ENCODE measurements around the gene DCXR.

Gene DCXR

GRCh38 chr17:82036634-82037091 is 834 bp downstream of the DCXR start:
- no peak for DNase-seq

- DNase-seq, result no peak
These were observed 1.4 kb downstream of the DCXR start for GRCh38 chr17:82035956-82036633.

GRCh38 chr17:82035488-82035887 is 2.0 kb downstream of the DCXR start:
- no peak for DNase-seq

DNA sequence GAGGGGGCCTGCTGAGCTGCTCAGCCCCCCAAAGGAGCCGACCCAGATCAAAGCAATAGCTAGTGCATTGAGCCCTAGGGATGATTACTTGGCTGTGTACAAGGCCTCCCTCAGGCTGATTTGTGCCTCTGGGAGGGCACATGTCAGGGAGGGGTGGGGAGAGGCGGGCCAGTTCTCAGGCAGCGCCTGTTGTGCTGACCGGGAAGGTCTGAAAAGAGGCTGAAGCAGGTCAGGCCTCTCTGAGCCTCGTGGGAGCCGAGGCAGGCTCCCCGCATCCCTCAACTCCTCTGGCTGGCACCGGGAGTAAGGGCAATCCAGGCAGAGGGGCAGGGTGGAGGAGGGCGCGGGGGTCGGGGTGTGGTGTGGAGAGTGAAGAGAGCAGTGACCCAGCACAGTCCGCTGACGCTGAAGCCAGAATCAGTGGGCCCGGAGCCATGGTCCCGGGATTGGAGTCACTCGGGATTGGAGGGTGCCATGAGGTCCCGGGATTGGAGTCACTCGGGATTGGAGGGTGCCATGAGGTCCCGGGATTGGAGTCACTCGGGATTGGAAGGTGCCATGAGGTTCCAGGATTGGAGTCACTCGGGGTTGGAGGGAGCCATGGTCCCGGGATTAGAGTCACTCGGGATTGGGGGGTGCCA is 3.0 kb downstream of the DCXR start:
- no peak for DNase-seq

DNA sequence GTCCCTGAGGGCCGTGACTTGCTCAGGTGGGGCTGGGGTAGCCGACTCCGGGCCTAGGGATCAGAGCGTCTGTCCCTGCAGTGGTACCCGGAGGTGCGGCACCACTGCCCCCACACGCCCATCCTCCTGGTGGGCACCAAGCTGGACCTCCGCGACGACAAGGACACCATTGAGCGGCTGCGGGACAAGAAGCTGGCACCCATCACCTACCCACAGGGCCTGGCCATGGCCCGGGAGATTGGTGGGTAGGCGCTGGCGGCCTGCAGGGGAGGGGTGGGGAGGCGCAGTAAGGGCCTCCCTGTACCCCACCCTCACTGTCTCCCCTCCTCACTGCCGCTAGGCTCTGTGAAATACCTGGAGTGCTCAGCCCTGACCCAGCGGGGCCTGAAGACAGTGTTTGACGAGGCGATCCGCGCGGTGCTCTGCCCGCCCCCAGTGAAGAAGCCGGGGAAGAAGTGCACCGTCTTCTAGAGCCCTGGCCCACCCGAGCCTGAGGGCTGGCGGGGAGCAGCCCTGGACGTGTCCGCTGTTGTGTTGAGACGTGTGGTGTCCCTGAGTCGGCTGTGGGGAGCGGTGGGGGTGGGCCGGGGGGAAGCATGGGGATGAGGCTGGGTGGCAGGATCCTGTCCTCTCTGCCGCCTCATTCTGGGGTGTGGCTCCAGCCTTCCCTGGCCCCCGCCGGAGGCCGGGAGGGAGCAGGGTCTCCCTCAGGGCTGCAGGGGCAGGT is 4.0 kb downstream of the DCXR start:
- DNase-seq, result no peak

GRCh38 chr17:82031885-82032627 is 5.4 kb downstream of the DCXR start:
- DNase-seq, result no peak

- no peak for DNase-seq
These were observed 6.1 kb downstream of the DCXR start, which contains the start of gene RAC3 for GRCh38 chr17:82031303-82031884. Gene RAC3, plus strand, starts transcription at chr17:82031678. Its CDS starts 84 bp downstream, at chr17:82031762.

- peak; percentile 54 to 69 (median 66) for DNase-seq
These were observed 6.8 kb downstream of the DCXR start for GRCh38 chr17:82030470-82031302.

DNA sequence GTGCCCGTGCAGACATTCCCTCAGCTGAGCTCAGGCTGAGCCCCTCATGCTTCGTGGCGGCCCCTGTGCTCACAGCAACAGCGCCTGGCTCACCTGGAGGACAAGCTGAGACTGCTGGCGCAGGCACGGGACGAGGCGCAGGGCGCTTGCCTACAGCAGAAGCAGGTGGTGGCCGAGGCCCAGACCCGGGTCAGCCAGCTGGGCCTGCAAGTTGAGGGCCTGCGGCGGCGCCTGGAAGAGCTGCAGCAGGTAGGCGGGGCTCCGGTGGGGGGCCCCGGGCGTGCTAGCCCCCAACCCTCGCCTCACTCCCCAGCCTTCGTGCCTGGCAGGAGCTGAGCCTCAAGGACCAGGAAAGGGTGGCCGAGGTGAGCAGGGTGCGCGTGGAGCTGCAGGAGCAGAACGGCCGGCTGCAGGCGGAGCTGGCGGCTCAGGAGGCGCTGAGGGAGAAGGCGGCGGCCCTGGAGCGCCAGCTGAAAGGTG is 7.5 kb downstream of the DCXR start:
- DNase-seq, result no peak

DNA sequence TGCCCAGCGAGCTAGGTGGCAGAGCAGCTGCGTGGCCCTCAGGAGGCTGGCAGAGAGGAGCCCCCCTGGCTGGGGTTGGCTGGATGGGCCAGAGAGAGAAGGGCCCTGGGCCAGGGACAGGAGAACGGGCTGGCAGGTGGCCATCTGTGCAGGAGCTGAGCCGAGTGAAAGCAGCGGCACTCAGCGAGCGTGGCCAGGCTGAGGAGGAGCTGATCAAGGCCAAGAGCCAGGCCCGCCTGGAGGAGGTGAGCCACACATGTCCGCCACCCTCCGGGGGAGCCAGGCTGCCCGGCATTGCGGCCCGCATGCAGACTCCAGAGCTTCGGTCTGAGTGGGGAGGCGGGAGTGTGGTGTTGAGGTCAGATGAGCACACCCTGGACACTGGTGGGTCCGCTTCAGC is 8.1 kb downstream of the DCXR start:
- no peak for DNase-seq

GRCh38 chr17:82028966-82029365 is 8.5 kb downstream of the DCXR start:
- no peak for DNase-seq

- no peak for DNase-seq
These were observed 9.3 kb downstream of the DCXR start for GRCh38 chr17:82028246-82028645.

DNA sequence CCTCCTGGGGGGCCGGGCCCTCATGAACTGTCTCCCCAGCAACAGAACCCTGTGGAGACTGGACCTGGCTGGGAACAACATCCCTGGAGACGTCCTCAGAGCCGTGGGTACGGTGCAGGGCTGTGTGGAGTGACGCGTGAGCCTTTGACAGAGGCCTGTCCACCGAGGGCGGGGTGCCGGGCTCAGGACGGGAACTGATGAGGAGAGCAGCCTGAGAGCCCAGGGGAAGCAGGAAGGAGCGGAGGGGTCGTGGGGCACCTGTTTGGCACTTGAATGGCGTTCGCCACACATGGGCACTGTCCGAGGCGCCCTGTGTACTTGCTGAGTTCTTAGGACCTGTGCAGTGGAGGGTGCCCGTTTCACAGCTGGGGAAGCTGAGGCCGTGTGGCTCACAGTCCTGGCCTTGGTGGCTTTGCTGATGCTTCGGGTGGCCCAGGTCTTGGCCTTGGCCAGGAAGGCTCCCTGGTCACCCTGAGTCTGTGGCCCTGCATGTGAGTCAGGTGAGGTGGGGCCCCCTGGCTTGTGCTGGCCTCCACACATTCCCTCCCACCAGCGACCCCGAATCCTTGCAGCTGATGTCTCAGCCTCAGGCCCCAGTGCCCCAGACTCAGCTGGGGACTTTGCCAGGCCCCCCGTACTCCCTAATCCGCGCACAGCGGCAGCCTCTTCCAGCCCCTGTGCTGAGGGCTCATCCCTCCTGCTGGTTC is 11.9 kb downstream of the DCXR start:
- DNase-seq, result no peak

- no peak for DNase-seq
These were observed 12.6 kb downstream of the DCXR start for GRCh38 chr17:82024859-82025258.

DNA sequence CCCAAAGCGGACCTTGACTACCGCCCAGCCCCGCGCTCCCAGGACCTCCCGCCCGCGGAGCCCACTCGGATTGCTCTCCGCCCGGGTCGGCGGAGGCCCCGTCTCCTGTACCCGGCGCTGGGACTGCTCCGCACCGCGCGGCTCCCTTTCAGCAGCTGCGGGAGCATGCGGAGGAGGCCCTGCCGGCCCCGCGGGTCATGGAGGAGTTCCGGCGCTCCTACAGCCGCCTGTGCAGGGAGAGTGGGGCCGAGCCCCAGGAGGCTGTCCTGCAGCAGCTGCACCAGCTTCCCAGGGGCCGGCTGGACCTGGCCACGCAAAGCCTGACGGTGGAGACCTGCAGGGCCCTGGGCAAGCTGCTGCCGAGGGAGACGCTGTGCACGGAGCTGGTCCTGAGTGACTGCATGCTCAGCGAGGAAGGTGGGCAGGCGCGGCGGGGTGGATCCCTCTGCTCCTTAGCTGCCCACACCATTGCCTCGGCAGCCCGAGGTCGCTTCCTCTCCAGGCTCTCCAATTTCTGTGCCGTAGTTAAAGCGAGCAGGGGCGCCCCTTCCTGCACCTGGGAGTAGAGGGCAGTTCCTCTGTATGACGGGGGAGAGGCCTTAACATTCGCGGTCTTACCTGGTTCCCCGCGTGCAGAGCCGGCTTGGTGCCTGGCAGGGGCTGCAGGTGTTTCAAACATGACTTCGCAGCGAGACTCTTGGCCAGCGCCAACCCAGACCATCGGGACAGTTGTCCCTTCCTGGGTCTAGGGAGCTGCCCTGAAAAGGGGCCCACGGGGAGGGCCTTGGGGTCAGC is 13.9 kb downstream of the DCXR start:
- no peak for DNase-seq

DNA sequence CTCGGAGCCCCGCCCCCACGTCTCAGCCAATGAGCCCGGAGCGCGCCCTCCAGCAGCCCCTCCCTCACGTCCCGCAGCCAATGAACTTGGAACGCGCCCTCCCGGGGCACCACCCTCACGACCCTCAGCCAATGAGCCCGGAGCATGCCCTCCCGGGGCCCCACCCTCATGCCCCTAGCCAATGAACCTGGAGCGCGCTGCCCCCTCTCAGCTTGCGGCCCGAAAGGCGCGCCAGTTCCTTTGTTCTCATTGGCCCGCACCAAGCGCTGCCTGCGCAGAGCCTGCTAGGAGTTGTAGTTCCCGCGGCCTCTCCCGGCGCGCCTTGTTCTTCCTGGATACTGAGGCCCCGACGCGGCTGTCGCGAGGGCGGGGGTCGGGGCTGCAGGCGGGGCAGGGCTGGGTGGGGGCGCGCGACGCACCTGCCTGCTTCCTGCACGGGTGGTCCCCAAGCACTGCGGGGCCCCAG is 14.5 kb downstream of the DCXR start, which contains the start of gene LRRC45:
Gene LRRC45 (plus strand): TSS at position 325 of the 466 bp plus-strand sequence. CDS start 339 bp downstream, outside the sequence.
- peak; percentile 99 to 100 (median 100) for DNase-seq

- DNase-seq, result no peak
These were observed 15.1 kb downstream of the DCXR start, which contains the start of gene CENPX for GRCh38 chr17:82022310-82022980. Gene CENPX, minus strand, starts transcription at chr17:82022878. Its CDS starts 17 bp downstream, at chr17:82022861.

- no peak for DNase-seq
These were observed 15.6 kb downstream of the DCXR start for GRCh38 chr17:82021900-82022309.

Data from activated CD4-positive, CD25-positive, alpha-beta regulatory T cell (primary cell).